CD4-positive, alpha-beta T cell treated with Interleukin-4 for 1 hour (primary cell): ENCODE results near the gene GDPGP1.
"Not testable (repeated sequence)": the region's sequence is repeated elsewhere in the genome, so short reads cannot be mapped to it uniquely, and the experiment has no call there.

Experiments
- DNase-seq, 2 donors: peaks; one replicate each; pipeline ENCODE4 v3.0.0-alpha.2; 2020 to 2022

The GDPGP1 gene

DNA sequence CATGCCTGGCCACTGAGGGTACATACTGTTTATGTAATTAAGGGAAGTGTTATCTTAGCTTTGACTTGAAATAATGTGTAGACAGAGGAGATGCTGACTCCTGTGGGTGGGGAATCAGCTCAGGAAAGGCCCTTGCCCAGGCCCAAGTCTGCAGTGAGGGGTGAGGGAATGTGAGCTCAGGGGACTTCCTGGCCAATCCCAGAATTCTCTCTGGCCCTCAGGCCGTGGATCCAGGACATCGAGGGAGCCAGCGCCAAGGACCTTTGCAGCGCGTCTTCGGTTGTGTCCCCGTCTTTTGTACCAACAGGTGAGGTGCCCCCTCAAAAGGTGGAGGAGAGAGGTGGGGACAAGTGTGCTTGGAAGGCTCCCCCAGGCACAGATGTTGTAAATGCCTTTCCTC lies 6.7 kb upstream of the GDPGP1 start:
- no peak for DNase-seq

DNA sequence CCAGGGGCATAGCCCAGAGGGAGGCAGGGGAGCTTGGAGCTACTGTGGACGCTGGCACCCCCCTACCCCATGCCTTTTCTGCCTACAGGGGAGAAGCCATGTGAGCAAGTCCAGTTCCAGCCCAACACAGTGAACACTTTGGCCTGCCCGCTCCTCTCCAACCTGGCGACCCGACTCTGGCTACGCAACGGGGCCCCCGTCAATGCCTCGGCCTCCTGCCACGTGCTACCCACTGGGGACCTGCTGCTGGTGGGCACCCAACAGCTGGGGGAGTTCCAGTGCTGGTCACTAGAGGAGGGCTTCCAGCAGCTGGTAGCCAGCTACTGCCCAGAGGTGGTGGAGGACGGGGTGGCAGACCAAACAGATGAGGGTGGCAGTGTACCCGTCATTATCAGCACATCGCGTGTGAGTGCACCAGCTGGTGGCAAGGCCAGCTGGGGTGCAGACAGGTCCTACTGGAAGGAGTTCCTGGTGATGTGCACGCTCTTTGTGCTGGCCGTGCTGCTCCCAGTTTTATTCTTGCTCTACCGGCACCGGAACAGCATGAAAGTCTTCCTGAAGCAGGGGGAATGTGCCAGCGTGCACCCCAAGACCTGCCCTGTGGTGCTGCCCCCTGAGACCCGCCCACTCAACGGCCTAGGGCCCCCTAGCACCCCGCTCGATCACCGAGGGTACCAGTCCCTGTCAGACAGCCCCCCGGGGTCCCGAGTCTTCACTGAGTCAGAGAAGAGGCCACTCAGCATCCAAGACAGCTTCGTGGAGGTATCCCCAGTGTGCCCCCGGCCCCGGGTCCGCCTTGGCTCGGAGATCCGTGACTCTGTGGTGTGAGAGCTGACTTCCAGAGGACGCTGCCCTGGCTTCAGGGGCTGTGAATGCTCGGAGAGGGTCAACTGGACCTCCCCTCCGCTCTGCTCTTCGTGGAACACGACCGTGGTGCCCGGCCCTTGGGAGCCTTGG lies 5.9 kb upstream of the GDPGP1 start:
- DNase-seq: no peak

DNA sequence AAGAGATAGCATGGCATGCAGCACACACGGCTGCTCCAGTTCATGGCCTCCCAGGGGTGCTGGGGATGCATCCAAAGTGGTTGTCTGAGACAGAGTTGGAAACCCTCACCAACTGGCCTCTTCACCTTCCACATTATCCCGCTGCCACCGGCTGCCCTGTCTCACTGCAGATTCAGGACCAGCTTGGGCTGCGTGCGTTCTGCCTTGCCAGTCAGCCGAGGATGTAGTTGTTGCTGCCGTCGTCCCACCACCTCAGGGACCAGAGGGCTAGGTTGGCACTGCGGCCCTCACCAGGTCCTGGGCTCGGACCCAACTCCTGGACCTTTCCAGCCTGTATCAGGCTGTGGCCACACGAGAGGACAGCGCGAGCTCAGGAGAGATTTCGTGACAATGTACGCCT lies 5.0 kb upstream of the GDPGP1 start:
- DNase-seq: no peak

DNA sequence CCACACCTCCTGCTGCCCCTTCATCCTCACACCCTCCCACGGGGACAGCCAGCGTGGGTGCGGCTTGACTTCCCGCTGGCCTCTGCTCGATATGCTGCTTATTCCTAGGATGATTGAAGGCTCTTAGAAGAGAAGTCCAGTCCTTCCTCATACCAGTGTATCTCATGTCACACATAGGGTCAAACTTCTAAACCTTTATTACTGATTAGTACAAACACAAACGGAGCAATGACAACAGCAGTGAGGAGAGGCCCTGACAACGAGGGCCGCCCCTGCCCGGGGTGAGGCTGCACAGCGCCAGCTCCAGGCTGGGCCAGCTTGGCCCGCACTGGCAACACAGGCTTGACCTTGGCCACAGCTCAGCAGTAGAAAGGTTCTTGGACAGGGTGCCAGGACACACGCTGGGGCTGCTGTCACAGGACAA lies 3.9 kb upstream of the GDPGP1 start:
- DNase-seq: no peak

DNA sequence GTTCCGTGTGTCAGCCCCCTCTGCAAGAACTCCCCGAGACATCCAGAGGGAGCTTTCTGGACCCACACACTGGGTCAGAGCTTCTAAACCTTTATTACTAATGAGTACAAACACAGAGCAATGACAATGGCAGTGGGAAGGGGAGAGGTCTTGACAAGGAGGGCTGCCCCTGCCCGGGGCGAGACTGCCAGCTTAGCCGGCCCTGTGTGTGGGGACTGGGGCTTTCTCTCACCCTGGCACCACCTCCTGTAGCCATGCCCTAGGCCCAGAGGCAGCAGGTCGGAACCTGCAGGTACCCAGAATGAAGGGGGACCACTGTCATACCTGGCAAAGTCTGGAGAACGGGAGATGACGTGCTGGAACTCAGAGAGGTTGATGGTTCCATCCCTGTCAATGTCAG lies 3.4 kb upstream of the GDPGP1 start:
- DNase-seq: no peak

DNA sequence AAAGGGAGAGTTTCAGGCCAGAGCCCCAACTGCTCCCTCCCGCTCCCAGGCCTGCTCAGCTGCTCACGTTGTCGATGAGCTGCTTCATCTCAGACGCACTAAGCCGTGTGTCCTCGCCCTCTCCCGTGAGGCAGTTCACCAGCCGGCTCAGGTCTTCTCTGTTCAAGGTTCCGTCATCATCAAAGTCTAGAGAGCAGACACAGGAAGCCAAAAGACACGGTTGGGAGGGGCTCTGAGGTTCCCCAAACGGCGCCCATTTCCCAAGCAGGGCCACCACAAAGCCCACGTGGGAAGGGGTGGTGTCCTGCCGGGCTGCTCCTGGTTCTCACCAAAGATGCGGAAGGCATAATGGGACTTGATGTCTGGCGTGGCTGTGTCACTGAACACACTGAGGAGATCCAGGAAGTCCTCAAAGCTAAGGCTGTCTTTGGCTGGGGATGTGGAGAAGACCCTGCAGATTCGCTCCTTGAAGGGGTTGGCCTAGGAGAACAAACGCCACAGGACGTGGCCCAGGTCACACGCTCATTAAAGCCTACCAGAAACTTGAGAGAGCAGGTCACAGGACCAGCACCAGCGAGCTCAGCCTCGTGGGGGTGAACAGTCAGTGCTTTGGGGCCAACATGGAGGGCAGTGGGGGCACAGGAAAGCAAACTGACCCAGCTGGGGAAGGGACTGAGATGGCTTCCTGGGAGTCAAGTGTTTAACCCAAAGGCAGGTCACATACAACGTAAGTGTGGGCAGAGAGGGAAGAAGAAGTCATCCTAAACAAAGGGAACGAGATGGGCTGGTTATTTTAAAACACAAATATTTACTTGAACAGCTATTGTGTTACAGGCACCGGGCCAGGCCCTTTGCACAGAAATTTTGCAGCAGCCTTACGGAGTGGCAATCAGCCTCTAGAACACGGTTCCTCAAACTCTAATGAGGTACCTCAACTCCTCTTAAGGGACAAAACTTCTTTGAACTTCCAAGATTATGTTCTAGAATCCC lies 2.7 kb upstream of the GDPGP1 start:
- peak; percentile 88 to 90 for DNase-seq

DNA sequence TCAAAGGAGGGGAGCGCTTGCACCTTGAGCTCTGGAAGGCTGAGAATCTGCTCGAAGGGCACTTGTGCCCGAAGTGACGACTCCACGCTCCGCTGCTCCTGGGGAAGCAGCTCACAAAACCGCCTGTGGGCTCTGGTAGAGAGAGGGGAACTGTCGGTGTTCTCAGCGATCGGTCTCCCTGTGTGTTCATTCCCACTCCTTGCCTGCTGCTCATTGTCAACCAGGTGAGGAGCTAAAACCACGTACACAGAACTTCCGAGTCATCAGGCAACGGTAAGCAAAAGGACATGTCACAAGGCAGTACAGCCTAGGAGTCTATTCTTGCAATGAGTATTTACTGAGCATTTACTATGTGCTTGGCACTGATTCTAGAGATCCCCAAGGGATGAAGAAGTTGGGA lies 1.8 kb upstream of the GDPGP1 start:
- DNase-seq: peak in 1 of 2 donors; percentile 31

DNA sequence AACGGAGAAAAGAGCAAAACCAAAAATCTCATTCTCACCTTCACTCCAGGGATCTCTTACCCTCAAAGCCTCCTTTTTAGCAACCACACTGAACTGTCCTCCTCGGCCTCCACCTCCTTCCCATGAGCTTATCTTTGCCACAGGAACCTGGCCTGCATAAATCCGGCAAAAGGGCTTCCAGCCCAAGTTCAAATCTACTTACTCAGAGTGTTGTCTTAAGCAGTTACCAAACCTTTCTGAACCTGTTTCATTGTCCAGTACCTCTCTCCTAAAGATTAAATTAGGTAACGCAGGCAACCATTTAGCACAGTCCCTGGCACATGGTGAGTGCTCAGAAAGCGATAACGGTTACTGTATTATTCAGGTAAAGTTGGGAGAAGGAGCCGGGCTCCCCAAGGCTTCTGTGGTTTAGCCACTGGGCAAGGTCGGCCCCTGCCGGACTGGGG lies 1.0 kb upstream of the GDPGP1 start:
- DNase-seq: peak in 1 of 2 donors; percentile 50

DNA sequence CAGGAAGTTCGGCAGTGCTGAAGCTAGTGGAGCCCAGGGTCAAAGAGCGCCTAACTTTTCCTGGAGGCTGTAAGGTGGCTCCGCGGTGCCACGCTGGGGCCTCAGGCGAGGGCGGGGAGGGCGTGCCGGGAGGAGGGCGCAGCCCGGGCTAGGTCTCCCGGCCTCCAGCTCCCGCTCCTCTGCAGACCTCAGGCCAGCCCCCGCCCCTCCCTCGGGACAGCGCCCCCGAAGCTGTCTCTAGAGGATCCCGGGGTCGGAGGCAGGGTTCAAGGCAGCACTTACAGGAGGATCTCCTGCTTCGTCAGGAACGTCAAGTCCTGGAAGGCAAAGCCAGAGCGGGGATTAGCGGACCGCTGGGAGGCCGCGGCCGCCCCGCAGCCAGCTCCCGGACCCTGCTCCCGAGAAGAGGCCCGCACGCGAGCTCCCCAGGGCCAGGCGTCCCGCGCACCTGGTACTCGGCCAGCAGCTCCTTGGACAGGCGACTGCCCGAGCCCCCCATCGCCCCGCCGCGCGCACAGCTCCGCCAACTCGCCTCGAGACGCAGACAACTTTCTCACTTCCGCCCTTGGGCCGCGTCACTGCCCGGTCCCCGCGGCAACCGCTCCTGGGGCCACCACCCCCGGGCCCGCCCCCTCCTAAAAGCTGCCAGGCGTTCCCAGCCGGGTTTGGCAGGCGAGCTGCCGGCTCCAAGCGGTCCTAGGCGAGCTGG lies 468 bp upstream of the GDPGP1 start, which contains the start of gene CIB1:
CIB1 (minus strand) TSS at position 555 of the 709 bp plus-strand sequence; CDS start at position 499, 56 bp downstream.
- peak; percentile 97 to 98 for DNase-seq

DNA sequence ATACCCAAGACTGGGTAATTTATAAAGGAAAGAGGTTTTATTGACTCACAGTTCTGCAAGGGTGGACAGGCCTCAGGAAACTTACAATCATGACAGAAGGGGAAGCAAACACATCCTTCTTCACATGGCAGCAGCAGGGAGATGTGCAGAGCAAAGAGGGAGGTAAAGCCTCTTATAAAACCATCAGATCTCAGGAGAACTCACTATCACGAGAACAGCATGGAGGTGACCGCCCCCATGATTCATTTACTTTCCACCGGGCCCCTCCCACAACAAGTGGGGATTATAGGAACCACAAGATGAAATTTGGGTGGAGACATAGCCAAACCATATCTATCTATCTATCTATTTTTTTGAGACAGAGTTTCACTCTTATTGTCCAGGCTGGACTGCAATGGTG lies 5.4 kb downstream of the GDPGP1 start:
- DNase-seq: no peak

DNA sequence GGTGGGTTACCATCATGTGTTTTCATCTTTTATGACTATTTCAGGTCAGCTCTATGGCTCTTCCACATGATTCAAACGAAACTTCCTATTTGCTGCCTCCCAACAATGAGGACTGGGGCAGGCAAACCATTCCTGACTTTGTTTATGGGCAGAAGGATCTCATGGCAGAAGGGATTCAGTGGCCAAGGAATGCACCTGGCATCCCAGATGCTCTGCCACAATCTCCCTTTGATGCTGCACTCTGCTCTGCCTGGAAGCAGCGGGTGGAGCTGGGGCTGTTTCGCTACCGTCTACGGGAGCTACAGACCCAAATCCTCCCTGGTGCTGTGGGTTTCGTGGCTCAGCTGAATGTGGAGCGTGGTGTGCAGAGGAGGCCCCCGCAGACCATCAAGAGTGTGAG lies 6.8 kb downstream of the GDPGP1 start:
- DNase-seq: no peak

DNA sequence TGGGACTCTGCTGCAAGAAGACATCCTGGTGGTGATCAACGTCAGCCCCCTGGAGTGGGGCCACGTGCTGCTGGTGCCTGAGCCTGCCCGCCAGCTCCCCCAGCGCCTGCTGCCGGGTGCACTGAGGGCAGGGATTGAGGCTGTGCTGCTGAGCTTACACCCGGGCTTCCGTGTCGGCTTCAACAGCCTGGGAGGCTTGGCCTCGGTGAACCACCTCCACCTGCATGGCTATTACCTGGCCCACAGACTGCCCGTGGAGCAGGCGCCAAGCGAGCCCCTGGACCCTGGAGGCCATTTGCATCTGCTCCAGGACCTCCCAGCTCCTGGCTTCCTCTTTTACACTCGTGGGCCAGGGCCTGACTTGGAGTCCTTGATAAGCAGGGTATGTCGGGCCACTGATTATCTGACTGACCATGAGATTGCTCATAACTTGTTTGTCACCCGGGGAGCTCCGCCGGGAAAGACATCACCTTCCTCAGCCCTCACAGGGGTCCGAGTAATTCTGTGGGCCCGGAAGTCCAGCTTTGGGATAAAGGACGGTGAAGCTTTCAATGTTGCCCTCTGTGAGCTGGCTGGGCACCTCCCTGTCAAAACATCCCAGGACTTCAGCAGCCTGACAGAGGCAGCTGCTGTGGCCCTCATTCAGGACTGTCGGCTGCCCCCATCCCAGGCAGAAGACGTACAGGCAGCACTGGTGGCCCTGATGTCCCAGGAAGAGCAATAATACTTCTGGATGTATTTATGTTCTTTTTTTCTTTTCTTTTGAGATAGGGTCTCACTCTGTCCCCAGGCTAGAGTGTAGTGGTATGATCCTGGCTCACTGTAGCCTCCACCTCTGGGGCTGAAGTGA lies 7.6 kb downstream of the GDPGP1 start:
- no peak for DNase-seq

DNA sequence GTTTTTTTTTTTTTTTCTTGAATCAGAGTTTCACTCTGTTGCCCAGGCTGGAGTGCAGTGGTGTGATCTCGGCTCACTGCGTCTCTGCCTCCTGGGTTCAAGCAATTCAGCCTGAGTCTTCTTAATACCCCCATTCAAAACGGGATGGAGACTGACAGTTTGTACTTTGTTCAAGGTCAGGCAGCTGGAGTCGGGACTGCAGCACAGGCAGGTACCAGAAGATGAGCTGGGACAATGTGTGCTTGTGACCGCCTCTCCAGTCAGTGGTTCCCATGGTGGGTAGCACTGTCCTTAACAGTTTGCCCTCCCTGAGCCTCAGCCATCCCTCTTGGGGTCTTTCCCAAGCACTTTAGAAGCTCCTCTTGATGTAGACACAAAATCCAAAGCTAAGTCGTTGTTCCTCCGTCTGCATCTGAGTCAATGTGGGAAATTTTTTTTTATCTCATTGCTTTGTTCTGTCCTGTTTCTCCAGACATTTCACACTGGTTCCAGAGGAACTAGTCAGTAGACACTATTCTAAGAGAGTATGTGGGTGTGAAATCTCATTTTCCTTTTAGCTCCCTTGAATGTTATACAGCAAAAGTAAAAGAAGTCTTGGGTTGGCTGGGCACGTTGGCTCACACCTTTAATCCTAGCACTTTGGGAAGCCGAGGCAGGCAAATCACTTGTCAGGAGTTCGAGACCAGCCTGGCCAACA lies 10.1 kb downstream of the GDPGP1 start:
- no peak for DNase-seq

DNA sequence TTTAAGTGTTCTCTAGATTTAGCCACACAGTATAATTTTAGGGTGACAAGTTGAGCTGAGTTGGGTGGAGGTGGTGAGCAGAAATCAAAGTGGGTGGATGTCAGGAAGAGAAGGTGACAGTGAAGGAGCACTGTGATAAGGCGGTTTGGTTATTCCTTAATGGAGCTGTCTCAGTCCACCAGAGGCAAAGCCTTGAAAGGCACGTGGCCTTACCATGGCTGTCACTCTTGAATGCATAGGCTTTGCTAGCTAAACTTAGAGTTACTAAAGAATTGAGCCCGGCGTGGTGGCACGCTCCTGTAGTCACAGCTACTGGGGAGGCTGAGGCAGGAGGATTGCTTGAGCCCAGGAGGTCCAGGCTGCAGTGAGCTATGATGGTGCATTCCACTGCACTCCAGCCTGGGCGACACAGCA lies 14.8 kb downstream of the GDPGP1 start:
- no peak for DNase-seq

DNA sequence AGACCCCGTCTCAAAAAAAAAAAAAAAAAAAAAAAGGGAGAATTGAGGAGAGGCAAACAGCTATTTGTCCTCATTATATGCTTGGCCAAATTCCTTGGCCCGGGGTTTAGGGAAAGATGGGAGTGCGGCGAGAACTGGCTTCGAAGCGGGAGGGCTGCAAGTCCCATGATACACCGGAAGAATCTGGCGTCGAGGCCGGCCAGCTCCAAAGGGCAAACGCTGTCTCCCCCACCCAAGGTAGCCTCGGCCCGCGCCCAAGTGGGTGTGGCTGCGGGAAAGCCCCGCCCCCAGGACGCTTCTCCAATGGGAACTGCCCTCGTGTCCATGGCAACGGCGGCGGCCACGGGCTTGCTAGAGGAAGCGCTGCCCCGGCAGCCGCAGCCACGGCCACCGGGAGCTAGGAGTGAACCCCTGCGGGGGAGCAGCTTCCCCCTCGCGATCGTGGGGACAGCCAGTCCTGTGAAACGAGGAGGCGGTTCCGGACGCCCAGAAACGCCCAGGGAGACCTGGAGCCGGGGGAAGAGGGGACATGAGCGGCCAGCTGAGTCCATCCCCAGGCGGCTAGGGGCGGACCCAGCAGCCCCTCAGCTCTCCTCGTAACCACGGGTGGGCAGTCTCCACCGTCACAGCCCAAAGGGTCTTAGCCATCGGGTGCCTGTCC lies 15.3 kb downstream of the GDPGP1 start, which contains the start of gene TTLL13:
TTLL13 (plus strand) TSS at position 354 of the 661 bp plus-strand sequence. CDS start 1,075 bp downstream, outside the sequence.
- peak; percentile 69 to 78 for DNase-seq

DNA sequence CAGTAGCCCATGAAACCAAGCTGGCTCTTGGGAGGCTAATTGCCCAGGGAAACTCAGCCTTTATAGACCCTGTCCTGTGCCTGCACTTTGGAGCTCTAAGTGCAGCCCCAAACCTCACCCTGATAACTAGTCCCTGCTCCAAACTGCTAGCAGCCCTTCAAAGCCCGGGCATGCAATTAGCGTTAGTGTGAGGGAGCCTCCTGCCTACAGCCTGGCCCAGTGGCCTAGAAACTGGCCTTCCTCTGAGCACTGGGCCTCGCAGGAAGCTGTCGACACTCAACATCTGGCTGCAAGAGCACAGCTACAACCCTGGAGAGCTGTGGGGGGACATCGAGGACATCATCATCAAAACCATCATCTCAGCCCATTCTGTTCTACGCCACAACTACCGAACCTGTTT lies 23.8 kb downstream of the GDPGP1 start:
- DNase-seq: no peak

DNA sequence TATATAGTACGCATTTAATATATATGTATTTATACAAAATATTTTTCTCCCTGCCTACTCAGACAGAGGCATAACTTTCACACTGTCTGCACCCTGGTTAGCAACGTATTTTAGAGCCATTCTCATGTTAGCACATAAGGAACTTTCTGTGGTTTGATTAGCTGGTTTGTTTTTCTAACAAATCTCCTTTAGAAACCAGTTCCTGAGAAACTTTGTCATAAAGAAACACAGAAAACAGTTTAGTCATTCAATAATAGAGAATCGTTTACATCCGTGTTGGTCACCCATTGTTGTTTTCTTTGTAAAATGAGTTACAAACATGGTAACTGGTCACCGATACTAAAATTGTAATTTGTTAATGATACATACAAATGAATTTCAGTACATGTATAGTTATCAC lies 25.5 kb downstream of the GDPGP1 start:
- no peak for DNase-seq

DNA sequence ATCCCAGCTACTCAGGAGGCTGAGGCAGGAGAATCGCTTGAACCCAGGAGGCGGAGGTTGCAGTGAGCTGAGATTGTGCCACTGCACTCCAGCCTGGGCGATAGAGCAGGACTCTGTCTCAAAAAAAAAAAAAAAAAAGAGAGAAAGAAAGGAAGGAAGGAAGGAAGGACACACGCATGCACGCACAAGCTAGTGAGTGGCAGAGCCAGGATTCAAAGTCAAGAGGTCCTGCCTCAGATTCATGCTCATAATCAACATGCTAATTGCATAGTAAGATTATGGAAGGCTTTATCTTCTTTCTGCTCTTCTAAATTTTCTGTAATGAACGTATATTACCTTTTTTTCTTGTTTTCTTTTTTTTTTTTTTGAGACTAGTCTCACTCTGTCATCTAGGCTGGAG lies 26.7 kb downstream of the GDPGP1 start:
- not testable (repeated sequence) for DNase-seq

DNA sequence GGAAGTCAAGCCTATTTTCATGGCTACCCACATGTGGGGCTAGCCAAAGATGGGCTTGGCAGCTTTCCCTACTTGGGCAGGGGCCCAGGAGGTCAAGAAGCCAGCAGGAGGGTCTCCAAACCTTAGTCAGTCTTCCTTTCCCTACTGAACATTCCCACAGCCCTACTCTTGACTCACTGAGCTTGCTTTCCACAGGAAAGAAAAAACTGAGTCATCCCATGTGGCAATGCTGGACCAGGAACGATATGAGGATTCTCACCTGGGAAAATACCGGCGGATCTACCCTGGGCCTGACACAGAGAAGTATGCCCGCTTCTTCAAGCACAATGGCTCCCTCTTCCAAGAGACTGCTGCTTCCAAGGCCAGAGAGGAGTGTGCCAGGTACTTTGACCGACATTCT lies 27.8 kb downstream of the GDPGP1 start:
- no peak for DNase-seq

DNA sequence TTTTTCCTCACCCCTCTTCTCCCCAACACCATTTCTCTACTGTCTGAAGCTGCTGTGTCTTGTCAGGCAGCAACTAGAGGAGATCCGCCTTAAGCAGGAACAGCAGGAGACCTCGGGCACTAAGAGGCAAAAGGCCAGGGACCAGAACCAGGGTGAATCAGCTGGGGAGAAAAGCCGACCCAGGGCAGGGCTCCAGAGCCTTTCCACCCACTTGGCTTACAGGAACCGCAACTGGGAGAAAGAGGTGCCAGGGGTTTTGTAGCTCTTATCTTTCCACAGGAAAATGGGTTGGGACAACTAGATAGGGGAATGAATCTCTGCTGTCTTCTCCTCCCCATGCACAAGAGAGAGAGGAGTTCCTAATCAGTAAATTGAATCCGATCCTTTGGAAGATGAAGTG lies 28.4 kb downstream of the GDPGP1 start:
- no peak for DNase-seq
